Kidney capillary endothelial cell (primary cell): Measurements from ENCODE around the gene ZNF496.

Experiments
- DNase-seq: peaks from one replicate; pipeline ENCODE4 v3.0.0-alpha.2; 2018; ENCODE audit warnings: low spot score

ZNF496 gene

GRCh38 chr1:247328311-247328710, 3.4 kb downstream of the ZNF496 start:
- DNase-seq, result no peak

- DNase-seq, result no peak
Observed at GRCh38 chr1:247326411-247327130, 5.1 kb downstream of the ZNF496 start.

GRCh38 chr1:247324923-247325322, 6.7 kb downstream of the ZNF496 start:
- no peak for DNase-seq

GRCh38 chr1:247324204-247324787, 7.4 kb downstream of the ZNF496 start:
- no peak for DNase-seq

GRCh38 chr1:247322849-247323586, 8.6 kb downstream of the ZNF496 start:
- no peak for DNase-seq

GRCh38 chr1:247322442-247322841, 9.2 kb downstream of the ZNF496 start:
- no peak for DNase-seq

- DNase-seq, result no peak
Observed at GRCh38 chr1:247317702-247318101, 14.0 kb downstream of the ZNF496 start.

GRCh38 chr1:247316590-247317197, 15.0 kb downstream of the ZNF496 start:
- DNase-seq, result no peak

- DNase-seq, result peak; percentile 50
Observed at GRCh38 chr1:247304031-247304430, 27.6 kb downstream of the ZNF496 start.

GRCh38 chr1:247303216-247303615, 28.5 kb downstream of the ZNF496 start:
- DNase-seq, result no peak

GRCh38 chr1:247301176-247301540, 30.5 kb downstream of the ZNF496 start:
- no peak for DNase-seq

- DNase-seq, result no peak
Observed at GRCh38 chr1:247300491-247301175, 31.0 kb downstream of the ZNF496 start.

GRCh38 chr1:247299723-247300381, 31.8 kb downstream of the ZNF496 start:
- no peak for DNase-seq

GRCh38 chr1:247298701-247299100, 33.0 kb downstream of the ZNF496 start:
- no peak for DNase-seq

- no peak for DNase-seq
Observed at GRCh38 chr1:247298124-247298481, 33.6 kb downstream of the ZNF496 start.

- DNase-seq, result no peak
Observed at GRCh38 chr1:247297263-247298123, 34.2 kb downstream of the ZNF496 start.

- no peak for DNase-seq
Observed at GRCh38 chr1:247296599-247297180, 35.0 kb downstream of the ZNF496 start.

- DNase-seq, result no peak
Observed at GRCh38 chr1:247295746-247296145, 35.9 kb downstream of the ZNF496 start.

- no peak for DNase-seq
Observed at GRCh38 chr1:247295274-247295684, 36.4 kb downstream of the ZNF496 start.

- DNase-seq, result no peak
Observed at GRCh38 chr1:247294282-247294681, 37.4 kb downstream of the ZNF496 start.
